Endothelial cell of umbilical vein (primary cell): ENCODE measurements around the gene EDN2. TPM values are rescaled to one million over a fixed set of nuclear protein-coding genes. Genes with fewer than 3 reads are reported as not detected.

Experiments used
- BruUV-seq: library from RNA; stranded (reverse); fragments of 400-500 nt; replicated peaks from 2 replicates; lab custom pipeline; 2021; lab: Mats Ljungman, UMichigan
- CTCF ChIA-PET: fragments of 300-600, 350-600 bp; sonication (Branson Sonifier 250); formaldehyde crosslinking; loops from one replicate; lab custom pipeline; 2021; ENCODE audit warnings: antibody characterized with exemption, inconsistent platforms; lab: Charles Lee
- POLR2A ChIA-PET: fragments of 300-600, 350-600 bp; sonication (Branson Sonifier 250); formaldehyde crosslinking; loops from one replicate; lab custom pipeline; 2021; ENCODE audit warnings: antibody characterized with exemption, inconsistent platforms; lab: Charles Lee
- DNase-seq: peaks from one replicate; pipeline ENCODE4 v3.0.0-alpha.2; 2011; ENCODE audit warnings: low read depth, low spot score
- FAIRE-seq: peaks from 2 replicates; lab custom pipeline; 2011; peaks lifted over from hg19 to GRCh38; lab: Jason Lieb, UNC
- H2AFZ ChIP-seq: 2 replicates; pipeline ENCODE4 v1.6.0; 2012; ENCODE audit warnings: low read depth, low read length, control low read depth, inconsistent platforms
- H3K27ac ChIP-seq: 2 replicates; pipeline ENCODE4 v1.5.1; 2011; ENCODE audit warnings: low read depth, mild to moderate bottlenecking, control low read depth, low read length, moderate library complexity; ENCODE audit not compliant: insufficient read depth
- H3K27me3 ChIP-seq, 2 experiments: 2 replicates each; pipeline versions ENCODE4 v1.6.0 to v1.6.1; 2011; ENCODE audit warnings: low read length in 2 of 2, mixed read lengths in 1 of 2; ENCODE audit not compliant: control insufficient read depth in 2 of 2, insufficient read depth in 2 of 2
- H3K36me3 ChIP-seq, 2 experiments: 2 replicates in 1 of 2; 3 replicates in 1 of 2; pipeline ENCODE4 v1.5.1; 2011; ENCODE audit warnings: low read length in 2 of 2, mild to moderate bottlenecking in 1 of 2, moderate library complexity in 1 of 2; ENCODE audit not compliant: control insufficient read depth in 2 of 2, insufficient read depth in 2 of 2; ENCODE audit errors: extremely low read depth in 1 of 2
- H3K4me1 ChIP-seq: 3 replicates; pipeline ENCODE4 v1.5.1; 2011; ENCODE audit warnings: mild to moderate bottlenecking, low read length; ENCODE audit not compliant: control insufficient read depth, insufficient read depth; ENCODE audit errors: extremely low read depth
- H3K4me2 ChIP-seq: 2 replicates; pipeline ENCODE4 v1.6.1; 2011; ENCODE audit warnings: low read length, control low read depth, mixed read lengths; ENCODE audit not compliant: insufficient read depth
- H3K4me3 ChIP-seq, 3 experiments: fragments of 200-600 bp in 1 of 3; sonication (generic), shearing (Covaris generic) in 1 of 3; replicated peaks in 1 of 3; 2 replicates each; pipeline ENCODE4 v1.5.1; 2011 to 2016; ENCODE audit warnings: control low read depth in 3 of 3, low read length in 3 of 3, mild to moderate bottlenecking in 2 of 3, inconsistent platforms in 1 of 3, low read depth in 1 of 3, moderate library complexity in 1 of 3; ENCODE audit not compliant: insufficient read depth in 1 of 3
- H3K79me2 ChIP-seq: 2 replicates; pipeline ENCODE4 v1.6.0; 2012; ENCODE audit warnings: low read length, inconsistent platforms; ENCODE audit not compliant: control insufficient read depth, insufficient read depth
- H3K9ac ChIP-seq: replicated peaks from 2 replicates; pipeline ENCODE3; 2011; ENCODE audit warnings: low read length, control low read depth; ENCODE audit not compliant: insufficient read depth; ENCODE audit errors: extremely low read depth
- H3K9me1 ChIP-seq: replicated peaks from 3 replicates; pipeline ENCODE4 v1.6.0; 2011; ENCODE audit warnings: mild to moderate bottlenecking, low read length; ENCODE audit not compliant: control insufficient read depth, insufficient read depth; ENCODE audit errors: extremely low read depth
- H3K9me3 ChIP-seq: replicated peaks from 2 replicates; pipeline ENCODE4 v1.5.1; 2012; ENCODE audit warnings: low read length, inconsistent platforms; ENCODE audit not compliant: control insufficient read depth, insufficient read depth
- H4K20me1 ChIP-seq: replicated peaks from 2 replicates; pipeline ENCODE3; 2011; ENCODE audit warnings: mild to moderate bottlenecking, low read length; ENCODE audit not compliant: control insufficient read depth, insufficient read depth; ENCODE audit errors: extremely low read depth
- CTCF ChIP-seq, 2 donors: IDR thresholded peaks; 1 replicate in 1 of 2; 2 replicates in 1 of 2; pipeline ENCODE4 v1.5.1; 2011; ENCODE audit warnings: low read length in 2 of 2, mild to moderate bottlenecking in 2 of 2, moderate library complexity in 2 of 2, control low read depth in 1 of 2, inconsistent platforms in 1 of 2, low read depth in 1 of 2; ENCODE audit not compliant: insufficient read depth in 1 of 2; ENCODE audit errors: extremely low read depth in 1 of 2
- EZH2 ChIP-seq: IDR thresholded peaks from 2 replicates; pipeline ENCODE4 v1.6.1; 2012; ENCODE audit warnings: borderline replicate concordance, low read depth, mild to moderate bottlenecking, moderate library complexity, low read length, inconsistent platforms; ENCODE audit not compliant: severe bottlenecking
- FOS ChIP-seq: IDR thresholded peaks from 2 replicates; pipeline ENCODE4 v1.6.1; 2011; ENCODE audit warnings: mild to moderate bottlenecking, low read length, moderate library complexity, borderline replicate concordance; ENCODE audit not compliant: insufficient read depth
- GATA2 ChIP-seq: IDR thresholded peaks from 2 replicates; pipeline ENCODE4 v1.7.0; 2011; ENCODE audit warnings: low read depth, mild to moderate bottlenecking, moderate library complexity, mixed read lengths, low read length; ENCODE audit not compliant: insufficient read length, insufficient read depth
- JUN ChIP-seq: IDR thresholded peaks from 2 replicates; pipeline ENCODE4 v1.6.1; 2011; ENCODE audit warnings: borderline replicate concordance, low read depth; ENCODE audit not compliant: insufficient read length, insufficient read depth
- MYC ChIP-seq: IDR thresholded peaks from one replicate; pipeline ENCODE4 v1.6.1; 2011; ENCODE audit warnings: mild to moderate bottlenecking, low read depth, low read length
- POLR2A ChIP-seq: IDR thresholded peaks from 2 replicates; pipeline ENCODE4 v1.6.1; 2012; ENCODE audit warnings: low read depth, mild to moderate bottlenecking, control low read depth, low read length
- POLR2AphosphoS5 ChIP-seq: IDR thresholded peaks from 2 replicates; pipeline ENCODE4 v1.6.1; 2012; ENCODE audit warnings: low read depth, mild to moderate bottlenecking, control low read depth, low read length, moderate library complexity; ENCODE audit not compliant: insufficient read depth
- dilution Hi-C: fragments of 300-500 bp; cut with MboI; formaldehyde crosslinking; loops from one replicate; pipeline ENCODE4 v1.15.0; 2019; ENCODE audit warnings: low sequenced_read_pairs; ENCODE audit not compliant: extremely low pct_ligation_motif_present
- intact Hi-C: fragments of 100-400 bp; cut with micrococcal nuclease; formaldehyde crosslinking; loops from one replicate; pipeline ENCODE4 v1.10.0; 2022
- polyA plus RNA-seq, 4 experiments: library from polyadenylated mRNA; depleted of rRNA in 3 of 4; stranded (reverse) in 3 of 4; unstranded in 1 of 4; fragments of >200 nt; gene quantifications; 2 replicates each; pipeline versions ENCODE4 v1.2.1 to v1.2.3, GENCODE V29; 2011 to 2012; ENCODE audit warnings: missing spikeins in 1 of 4
- total RNA-seq: library from RNA; stranded (reverse); gene quantifications from 2 replicates; pipeline ENCODE4 v1.2.3, GENCODE V29; 2021
- TF ChIP-seq, protein P1 (sequence below): IDR thresholded peaks from 2 replicates; pipeline ENCODE4 v1.6.1; 2011; ENCODE audit not compliant: insufficient read depth, insufficient read length

EDN2 gene
- total and polyA plus RNA-seq, 2 donors (not counting 3 experiments of a cell fraction or from before 2014, with no cell fraction given) = not detected

DNA sequence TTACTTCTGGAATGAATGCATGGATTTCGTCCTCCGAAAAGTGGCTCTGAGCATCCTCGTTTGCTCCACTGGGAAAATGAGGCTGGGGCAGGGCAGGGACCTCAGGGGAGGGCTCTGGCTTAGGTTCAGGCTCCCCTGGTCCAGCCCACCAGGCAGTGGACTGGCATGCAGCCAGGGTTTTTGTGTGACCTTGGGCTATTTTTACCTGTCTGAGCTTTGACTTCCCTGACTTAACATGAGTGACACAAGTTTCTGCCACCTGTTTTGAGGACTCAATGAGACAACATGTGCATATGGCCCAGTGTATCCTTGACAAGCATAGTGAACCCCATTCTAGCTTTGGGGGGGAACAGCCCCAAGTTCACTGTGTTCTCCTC lies 32.6 kb upstream of the EDN2 start:
- no peak overlapping the region for H3K27ac ChIP-seq
- H3K36me3 ChIP-seq = no peaks in the 10 kb centered on the region
- no peak overlapping the region for H3K4me2 ChIP-seq
- DNase-seq (no peak), FAIRE-seq (no peak)
- no peaks in the 10 kb centered on the region for H3K27me3 ChIP-seq
- no peak overlapping the region for H3K4me3 ChIP-seq
- intact Hi-C loops = loop anchor here (2.0 kb wide), 2 partner anchors 24 to 62 kb away; no protein-coding TSS in a partner anchor
- ChIA-PET CTCF (interaction anchor here (1.2 to 3.3 kb wide), 11 partner anchors 10 to 656 kb away, joined by 4 to 33 read pairs (median 9); no protein-coding TSS in a partner anchor), POLR2A (no interaction called here)
- H3K4me1 ChIP-seq = peaks cover 4% of the 10 kb centered on the region
- H4K20me1 ChIP-seq = no peaks in the 10 kb centered on the region
- no peaks in the 10 kb centered on the region for H3K9me1 ChIP-seq
- no peak overlapping the region for H3K9ac ChIP-seq
- dilution Hi-C loops = no loop called here
- H3K9me3 ChIP-seq = no peaks in the 10 kb centered on the region
- H2AFZ ChIP-seq = no peak overlapping the region
- TF ChIP-seq MYC (no peak), JUN (no peak), POLR2AphosphoS5 (no peak), GATA2 (no peak), EZH2 (no peak), FOS (no peak), POLR2A (no peak), CTCF (IDR thresholded peaks at IDR 0.05; ENCODE audit: extremely low read depth in 1 of 2, insufficient read depth in 1 of 2, low read depth in 1 of 2, low read length in 2 of 2) (no peak)
- TF ChIP-seq, protein P1, sequence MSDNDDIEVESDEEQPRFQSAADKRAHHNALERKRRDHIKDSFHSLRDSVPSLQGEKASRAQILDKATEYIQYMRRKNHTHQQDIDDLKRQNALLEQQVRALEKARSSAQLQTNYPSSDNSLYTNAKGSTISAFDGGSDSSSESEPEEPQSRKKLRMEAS = no peak
- no TSS peak for BruUV-seq
- no peaks in the 10 kb centered on the region for H3K79me2 ChIP-seq
